Upper lobe of left lung (tissue), 6 donors: Measurements from ENCODE around the gene ACTA2. TPM values are rescaled to one million over a fixed set of nuclear protein-coding genes. Genes with fewer than 3 reads are reported as not detected.

Experiments
- ATAC-seq, 2 donors: fragments of 200-7000 bp; cut with Tn5 transposase; one replicate each; pipeline ENCODE4 v1.9.1; 2022; ENCODE audit warnings: mild to moderate bottlenecking in 2 of 2, moderate library complexity in 2 of 2; ENCODE audit not compliant: low FRiP score in 2 of 2
- DNase-seq, 2 donors: peaks; one replicate each; pipeline ENCODE4 v3.0.0-alpha.2; 2019 to 2020
- H3K27ac ChIP-seq, 4 donors: fragments of 200-600 bp; sonication (generic); one replicate each; pipeline ENCODE4 v1.5.1; 2016 to 2019
- H3K27me3 ChIP-seq, 4 donors: fragments of 200-600 bp; sonication (generic); one replicate each; pipeline ENCODE4 v1.5.1; 2017 to 2019
- H3K36me3 ChIP-seq, 4 donors: fragments of 200-600 bp; sonication (generic); one replicate each; pipeline ENCODE4 v1.5.1; 2016 to 2019
- H3K4me1 ChIP-seq, 4 donors: fragments of 200-600 bp; sonication (generic); one replicate each; pipeline ENCODE4 v1.5.1; 2018 to 2019
- H3K4me3 ChIP-seq, 4 donors: fragments of 200-600 bp; sonication (generic); one replicate each; pipeline ENCODE4 v1.5.1; 2017 to 2019; ENCODE audit warnings: mild to moderate bottlenecking in 2 of 4, moderate library complexity in 1 of 4
- H3K9me3 ChIP-seq, 4 donors: fragments of 200-600 bp; sonication (generic); one replicate each; pipeline ENCODE4 v1.5.1; 2018 to 2019
- EP300 ChIP-seq, 4 donors: sonication (generic); formaldehyde crosslinking; IDR thresholded peaks; one replicate each; pipeline ENCODE4 v1.5.1; 2017; ENCODE audit warnings: antibody characterized with exemption in 4 of 4, control low read depth in 2 of 4
- POLR2A ChIP-seq, 4 donors: fragments of 450-650 bp; IDR thresholded peaks; one replicate each; pipeline ENCODE4 v1.5.1; 2016 to 2017; ENCODE audit warnings: antibody characterized with exemption in 4 of 4, mild to moderate bottlenecking in 2 of 4
- POLR2AphosphoS5 ChIP-seq, 2 donors: sonication (generic); formaldehyde crosslinking; IDR thresholded peaks; one replicate each; pipeline ENCODE4 v1.5.1; 2017; ENCODE audit warnings: antibody characterized with exemption in 2 of 2
- WGBS, 2 donors: methylation state at CpG; one replicate each; pipeline ENCODE4 v1.1.5; 2017 to 2018; 5-methylcytosine and 5-hydroxymethylcytosine counted together
- total RNA-seq, 6 donors: library from RNA; depleted of rRNA in 4 of 6; stranded (reverse); fragments of >200 nt in 4 of 6; gene quantifications; one replicate each; pipeline versions ENCODE4 v1.1.0 to v1.2.1, GENCODE V29; 2016 to 2021
- TF ChIP-seq, protein P1 (sequence below), 6 experiments: fragments of 450-650 bp in 4 of 6; fragments of 200-600 bp in 2 of 6; sonication (generic) in 2 of 6; IDR thresholded peaks; one replicate each; pipeline ENCODE4 v1.5.1; 2016 to 2019; ENCODE audit warnings: antibody characterized with exemption in 6 of 6
- donor health status: DM: no; HTN: no; CAD: no; lungs with moderate emphysema.
- donor health status: DM: no; HTN: yes; CAD: no; lungs with severe emphysema.

The ACTA2 gene
- total RNA-seq, 6 donors from 2014 or later = 94.3 to 328 (median 186) TPM

DNA sequence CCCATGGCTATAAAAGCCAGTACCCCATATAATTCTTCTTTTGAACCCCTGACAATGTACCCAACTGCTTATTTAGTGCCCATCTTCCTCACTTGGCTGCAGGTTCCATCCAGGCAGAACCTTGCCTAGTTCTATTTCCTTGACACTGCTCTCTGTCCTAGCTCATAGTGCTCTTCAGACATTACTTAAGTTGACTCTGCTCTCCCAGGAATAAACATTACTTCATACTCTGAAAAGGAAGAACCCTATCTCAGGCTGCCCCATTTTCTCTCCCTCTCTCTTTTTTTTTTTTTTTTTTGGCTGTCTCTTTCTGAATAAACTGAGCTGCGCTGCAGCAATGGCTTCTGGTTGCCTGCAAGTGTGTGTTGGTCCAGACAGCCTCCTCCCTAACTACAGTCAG lies 21.0 kb downstream of the ACTA2 start:
- H3K4me3 ChIP-seq = no peak overlapping the region
- peak in 1 of 2 donors; percentile 71 for ATAC-seq

DNA sequence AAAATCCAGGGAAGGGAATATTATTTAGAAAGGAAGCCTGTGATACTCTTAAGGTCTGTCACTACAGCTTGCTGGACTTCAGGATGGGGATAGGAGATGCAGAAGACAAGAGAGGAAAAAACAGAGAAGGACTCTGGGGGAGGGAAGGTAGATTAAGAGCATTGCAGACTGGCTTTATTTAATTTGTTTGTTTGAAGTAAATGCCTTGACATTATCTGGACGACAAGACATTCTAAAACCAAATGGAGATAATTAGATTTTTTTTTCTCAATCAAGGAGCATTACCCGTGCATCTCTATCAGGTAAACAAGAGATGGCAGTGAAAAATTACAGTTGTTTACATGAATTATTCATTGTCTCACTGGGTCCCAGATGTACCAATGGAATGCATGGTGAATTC lies 24.3 kb downstream of the ACTA2 start:
- DNase-seq = no peak
- TF ChIP-seq EP300 (IDR thresholded peaks at IDR 0.05) (no peak), POLR2A (IDR thresholded peaks at IDR 0.05) (no peak), POLR2AphosphoS5 (IDR thresholded peaks at IDR 0.05) (no peak)
- TF ChIP-seq, protein P1, sequence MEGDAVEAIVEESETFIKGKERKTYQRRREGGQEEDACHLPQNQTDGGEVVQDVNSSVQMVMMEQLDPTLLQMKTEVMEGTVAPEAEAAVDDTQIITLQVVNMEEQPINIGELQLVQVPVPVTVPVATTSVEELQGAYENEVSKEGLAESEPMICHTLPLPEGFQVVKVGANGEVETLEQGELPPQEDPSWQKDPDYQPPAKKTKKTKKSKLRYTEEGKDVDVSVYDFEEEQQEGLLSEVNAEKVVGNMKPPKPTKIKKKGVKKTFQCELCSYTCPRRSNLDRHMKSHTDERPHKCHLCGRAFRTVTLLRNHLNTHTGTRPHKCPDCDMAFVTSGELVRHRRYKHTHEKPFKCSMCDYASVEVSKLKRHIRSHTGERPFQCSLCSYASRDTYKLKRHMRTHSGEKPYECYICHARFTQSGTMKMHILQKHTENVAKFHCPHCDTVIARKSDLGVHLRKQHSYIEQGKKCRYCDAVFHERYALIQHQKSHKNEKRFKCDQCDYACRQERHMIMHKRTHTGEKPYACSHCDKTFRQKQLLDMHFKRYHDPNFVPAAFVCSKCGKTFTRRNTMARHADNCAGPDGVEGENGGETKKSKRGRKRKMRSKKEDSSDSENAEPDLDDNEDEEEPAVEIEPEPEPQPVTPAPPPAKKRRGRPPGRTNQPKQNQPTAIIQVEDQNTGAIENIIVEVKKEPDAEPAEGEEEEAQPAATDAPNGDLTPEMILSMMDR (IDR thresholded peaks at IDR 0.05) = no peak
- H3K4me3 ChIP-seq = no peak overlapping the region
- no peaks in the 10 kb centered on the region for H3K27me3 ChIP-seq
- WGBS, 2 donors = 66 to 68% methylated on average over 2 of the region's 2 CpGs
- no peaks in the 10 kb centered on the region for H3K36me3 ChIP-seq
- H3K9me3 ChIP-seq = no peaks in the 10 kb centered on the region
- H3K27ac ChIP-seq = no peak overlapping the region
- H3K4me1 ChIP-seq = peaks cover 0 to 5% (median 2%) of the 10 kb centered on the region in 4 donors
- ATAC-seq = no peak

More for the DNA sequence above, 21.0 kb downstream of the ACTA2 start:
- TF ChIP-seq, protein P1 (IDR thresholded peaks at IDR 0.05) = no peak
- TF ChIP-seq POLR2A (IDR thresholded peaks at IDR 0.05) (no peak), EP300 (IDR thresholded peaks at IDR 0.05) (no peak)
- DNase-seq = no peak
- Histone ChIP-seq H3K36me3 (peaks cover 0 to 6% (median 0%) of the 10 kb centered on the region in 4 donors), H3K4me1 (peaks cover 10 to 13% (median 13%) of the 10 kb centered on the region in 4 donors), H3K9me3 (no peaks in the 10 kb centered on the region), H3K27ac (no peak overlapping the region), H3K27me3 (no peaks in the 10 kb centered on the region)
- 72 to 77% methylated on average over 1 of the region's 1 CpG for WGBS, 2 donors

DNA sequence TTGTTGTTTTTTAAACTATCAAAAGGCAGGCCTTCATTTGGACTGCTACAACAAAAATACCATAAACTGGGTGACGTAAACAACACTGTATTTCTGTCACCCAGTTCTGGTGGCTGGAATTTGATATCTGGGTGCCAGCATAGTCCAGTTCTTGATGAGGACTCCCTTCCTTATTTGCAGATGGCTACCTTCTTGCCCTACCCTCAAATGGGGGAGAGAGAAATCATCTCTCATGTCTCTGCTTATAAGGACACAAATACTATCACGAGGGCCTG lies 25.2 kb downstream of the ACTA2 start:
- H3K27me3 ChIP-seq = no peaks in the 10 kb centered on the region
- 78 to 93% methylated on average over 2 of the region's 2 CpGs for WGBS, 2 donors
- H3K36me3 ChIP-seq = no peaks in the 10 kb centered on the region
- H3K4me1 ChIP-seq = peaks cover 0 to 1% (median under 1%) of the 10 kb centered on the region in 4 donors
- TF ChIP-seq, protein P1 (IDR thresholded peaks at IDR 0.05) = no peak
- no peak for TF ChIP-seq POLR2AphosphoS5 (IDR thresholded peaks at IDR 0.05)
- no peak for TF ChIP-seq POLR2A (IDR thresholded peaks at IDR 0.05)
- no peak for TF ChIP-seq EP300 (IDR thresholded peaks at IDR 0.05)
- peak overlapping the region in 3 of 4 donors; percentile 22 to 54 (median 26) for H3K27ac ChIP-seq
- ATAC-seq (no peak), DNase-seq (no peak)
- H3K9me3 ChIP-seq = no peaks in the 10 kb centered on the region
- H3K4me3 ChIP-seq = no peak overlapping the region

DNA sequence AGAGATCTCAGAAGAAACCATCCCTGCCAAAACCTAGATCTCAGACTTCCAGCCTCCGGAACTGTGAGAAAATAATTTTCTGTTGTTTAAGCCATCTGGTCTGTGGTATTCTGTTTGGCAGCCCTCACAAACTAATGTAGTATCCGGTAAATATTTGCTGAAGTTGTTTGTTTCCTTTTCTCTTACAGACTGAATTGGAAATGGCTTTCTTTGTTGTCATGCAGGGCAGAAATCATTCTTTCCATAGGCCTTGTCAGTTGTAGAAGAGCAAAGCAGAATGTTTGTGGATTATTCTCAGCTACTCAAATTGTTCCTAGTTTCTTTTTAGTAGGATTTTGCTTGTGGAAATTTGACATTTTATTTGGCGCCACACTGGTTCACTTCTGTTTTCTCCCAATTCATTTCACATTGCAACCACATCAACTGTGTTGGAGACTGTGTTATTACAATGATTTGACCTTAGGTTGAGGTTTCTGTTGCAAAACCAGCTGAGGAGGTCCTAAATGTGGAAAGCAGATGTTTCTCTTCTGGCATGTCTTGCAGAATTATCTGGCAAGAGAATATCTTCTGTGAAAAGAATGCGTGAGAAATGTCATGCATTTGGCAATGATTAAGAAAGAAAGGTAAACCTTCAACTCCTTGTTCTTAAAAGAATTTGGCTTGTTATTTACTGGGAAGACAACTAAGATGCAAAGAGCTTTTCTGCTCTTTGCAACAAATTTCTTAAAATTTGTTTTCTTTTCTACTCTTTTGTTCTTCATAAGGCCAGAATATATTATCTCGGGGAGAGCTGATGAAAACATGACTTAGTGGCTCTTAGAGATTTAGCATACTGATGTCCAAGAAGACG lies 25.8 kb downstream of the ACTA2 start:
- Histone ChIP-seq H3K4me1 (no peaks in the 10 kb centered on the region), H3K4me3 (no peak overlapping the region), H3K27me3 (no peaks in the 10 kb centered on the region), H3K9me3 (no peaks in the 10 kb centered on the region), H3K27ac (peak overlapping the region in 3 of 4 donors; percentile 26 to 54 (median 46)), H3K36me3 (no peaks in the 10 kb centered on the region)
- DNase-seq (no peak), ATAC-seq (peak in 1 of 2 donors; percentile 81)
- TF ChIP-seq EP300 (IDR thresholded peaks at IDR 0.05) (no peak), POLR2A (IDR thresholded peaks at IDR 0.05) (no peak), POLR2AphosphoS5 (IDR thresholded peaks at IDR 0.05) (peak in 1 of 2 donors; percentile 40)
- TF ChIP-seq, protein P1 (IDR thresholded peaks at IDR 0.05) = no peak
- 58 to 60% methylated on average over 6 of the region's 6 CpGs for WGBS, 2 donors

DNA sequence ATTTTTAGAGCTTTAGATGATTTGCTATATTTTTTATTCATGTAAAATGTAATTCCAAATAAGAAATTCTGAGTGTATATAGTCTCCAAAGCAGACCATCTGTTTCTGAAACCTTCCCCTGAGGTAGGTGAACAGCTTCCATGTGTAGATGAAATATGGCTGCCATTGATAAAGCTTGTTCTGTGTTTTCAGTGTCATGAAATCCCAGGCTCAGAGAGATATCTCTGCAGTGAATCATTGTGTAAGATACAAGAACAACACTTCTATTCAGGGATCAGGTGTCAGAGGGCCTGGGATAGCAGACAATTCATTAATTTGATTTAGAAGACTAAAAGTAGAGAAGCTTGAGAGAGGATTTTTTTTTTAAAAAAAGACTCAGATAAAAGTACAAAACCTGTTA lies 29.1 kb downstream of the ACTA2 start:
- Histone ChIP-seq H3K36me3 (no peaks in the 10 kb centered on the region), H3K27me3 (no peaks in the 10 kb centered on the region), H3K4me3 (no peak overlapping the region), H3K4me1 (no peaks in the 10 kb centered on the region), H3K27ac (no peak overlapping the region), H3K9me3 (no peaks in the 10 kb centered on the region)
- ATAC-seq (no peak), DNase-seq (no peak)
- TF ChIP-seq POLR2AphosphoS5 (IDR thresholded peaks at IDR 0.05) (no peak), POLR2A (IDR thresholded peaks at IDR 0.05) (no peak)
- TF ChIP-seq, protein P1 (IDR thresholded peaks at IDR 0.05) = no peak
